ENCODE measurements around the gene GLDN.

GLDN gene

DNA sequence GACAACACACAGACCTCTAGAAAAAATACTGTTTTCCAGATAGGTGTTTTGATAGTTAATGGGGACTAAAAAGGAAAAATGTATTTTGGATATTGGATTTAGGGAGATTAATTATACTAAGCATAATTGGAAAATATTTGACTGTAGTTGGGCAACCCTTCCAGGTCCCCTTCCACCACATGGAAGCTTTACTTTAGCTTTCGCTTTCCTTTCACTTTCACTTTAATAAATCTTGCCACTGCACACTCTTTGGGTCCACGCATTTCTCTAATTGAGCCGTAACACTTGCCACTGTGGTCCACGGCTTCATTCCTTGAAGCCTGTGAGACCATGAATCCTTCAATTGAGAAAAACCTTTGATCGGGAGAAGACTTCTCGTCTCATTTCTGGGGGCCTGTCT is 15.5 kb downstream of the GLDN start:
- no peak for DNase-seq (ENCODE audit: low spot score)

DNA sequence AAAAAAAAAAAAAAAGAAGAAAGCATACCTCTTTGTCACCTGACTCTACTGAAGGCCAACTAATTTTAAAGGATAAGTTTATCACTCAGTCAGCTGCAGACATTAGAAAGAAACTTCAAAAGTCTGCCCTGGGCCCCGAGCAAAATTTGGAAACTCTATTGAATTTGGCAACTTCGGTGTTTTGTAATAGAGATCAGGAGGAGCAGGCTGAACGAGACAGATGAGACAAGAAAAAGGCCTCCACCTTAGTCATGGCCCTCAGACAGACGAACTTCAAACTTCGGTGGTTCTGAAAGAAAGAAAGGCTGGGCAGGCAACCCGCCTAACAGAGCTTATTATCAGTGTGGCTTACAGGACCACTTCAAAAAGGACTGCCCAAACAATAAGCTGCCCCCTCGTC is 18.5 kb downstream of the GLDN start:
- DNase-seq (ENCODE audit: low spot score) = no peak

DNA sequence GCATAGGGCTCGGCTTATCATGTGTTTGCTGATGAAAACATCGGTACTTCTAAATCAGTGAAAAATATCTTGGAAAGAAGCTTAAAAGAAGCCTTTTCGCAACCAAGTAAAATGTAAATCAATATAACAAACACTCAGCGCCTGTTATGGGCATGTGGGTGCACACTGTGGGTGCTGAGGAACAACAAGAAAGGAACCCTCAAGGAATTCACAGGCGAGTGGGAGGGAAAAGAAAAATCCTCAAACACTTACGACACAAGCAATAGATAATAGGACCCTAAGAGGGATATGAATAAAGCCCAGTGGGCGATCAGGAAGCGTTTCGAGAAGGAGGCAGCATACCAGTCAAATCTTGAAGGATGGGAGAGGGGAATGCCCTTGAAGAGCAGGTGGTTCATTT is 21.9 kb downstream of the GLDN start:
- no peak for DNase-seq (ENCODE audit: low spot score)

DNA sequence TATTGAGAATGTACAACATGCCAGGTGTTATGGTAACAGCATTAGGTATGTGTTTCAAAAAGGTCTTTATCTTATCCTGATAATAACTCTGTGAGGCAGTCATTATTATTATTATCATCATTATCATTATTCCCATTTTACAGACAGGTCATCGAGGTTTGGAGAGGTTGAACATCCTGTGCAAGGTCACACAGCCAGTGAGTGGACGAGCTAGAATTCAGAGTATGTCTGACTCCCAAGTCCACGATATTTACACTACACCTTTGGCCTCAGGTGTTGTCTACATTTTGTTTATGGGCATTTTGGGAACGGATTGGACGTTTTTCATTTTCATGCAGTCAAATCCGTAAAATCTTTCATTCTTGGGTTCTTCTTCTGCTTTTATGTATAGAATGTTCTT is 24.0 kb downstream of the GLDN start:
- DNase-seq (ENCODE audit: low spot score) = no peak

DNA sequence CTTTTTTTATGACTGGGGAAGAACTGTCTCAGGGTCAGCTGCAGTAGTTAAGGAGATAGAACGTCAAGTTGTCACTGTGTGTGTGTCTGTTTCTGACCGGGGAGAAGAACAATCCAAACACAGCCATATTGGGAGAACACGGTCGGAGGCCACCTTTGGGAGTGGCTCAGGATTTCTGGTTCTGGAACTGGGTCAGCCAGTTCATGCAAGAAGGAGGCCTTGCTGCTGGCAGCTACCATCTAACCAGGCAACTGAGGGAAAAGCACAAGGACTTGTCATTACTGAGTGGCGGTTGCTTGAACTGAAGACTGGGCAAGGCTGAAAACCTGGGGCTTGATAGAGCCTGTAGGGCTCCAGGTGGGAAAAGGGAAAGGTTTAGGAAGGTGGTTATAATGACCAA is 24.6 kb downstream of the GLDN start:
- DNase-seq (ENCODE audit: low spot score) = no peak

DNA sequence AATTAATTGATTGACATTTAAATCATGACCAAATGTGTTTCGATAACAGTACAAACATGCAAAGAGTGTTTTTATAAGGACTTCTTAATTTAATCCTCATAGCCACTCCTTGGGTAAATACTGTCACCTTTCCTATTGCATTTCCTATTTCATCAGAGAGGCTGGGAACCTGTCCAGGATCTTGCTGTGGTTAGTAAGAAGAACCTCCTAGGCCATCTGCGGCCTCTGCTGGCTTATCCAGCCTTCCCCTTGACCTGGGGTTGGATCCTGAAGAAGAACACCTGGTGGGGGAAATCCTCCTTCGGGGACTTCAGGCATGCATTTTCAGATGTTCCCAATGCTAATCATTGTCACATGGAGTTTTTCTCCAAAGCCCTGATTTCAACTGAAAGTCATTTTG is 25.5 kb downstream of the GLDN start:
- DNase-seq (ENCODE audit: low spot score) = no peak

DNA sequence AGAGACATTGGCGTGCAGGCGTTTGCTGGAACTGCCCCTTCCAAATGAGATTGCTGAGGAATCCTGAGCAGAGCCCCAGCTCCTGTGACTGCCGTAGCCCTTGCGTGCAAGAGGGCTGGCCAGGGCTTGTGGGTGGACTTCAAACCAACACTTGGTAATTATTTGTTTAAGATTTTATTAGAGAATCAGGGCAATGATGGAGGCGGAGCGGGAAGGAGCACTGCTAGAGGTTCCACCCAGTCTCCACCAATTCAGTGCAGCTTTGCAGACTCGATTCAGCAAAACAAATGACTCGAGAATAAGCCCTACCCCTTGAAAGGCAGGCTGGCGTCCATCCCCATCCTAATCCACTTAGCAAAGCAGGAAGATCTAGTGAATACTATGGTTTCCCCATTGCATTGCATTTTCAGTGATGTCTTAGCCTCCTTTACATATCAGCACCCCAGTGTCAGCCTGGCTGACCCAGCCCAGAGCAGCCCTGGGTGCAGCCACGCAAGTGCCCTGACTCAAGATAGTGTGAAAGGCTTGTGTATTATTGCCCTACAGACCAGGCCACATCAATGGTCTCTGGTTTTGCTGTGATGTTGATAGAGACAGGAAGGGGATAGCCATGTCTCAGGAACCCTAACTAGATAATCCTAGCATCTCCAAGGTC is 26.0 kb downstream of the GLDN start:
- no peak for DNase-seq (ENCODE audit: low spot score)

DNA sequence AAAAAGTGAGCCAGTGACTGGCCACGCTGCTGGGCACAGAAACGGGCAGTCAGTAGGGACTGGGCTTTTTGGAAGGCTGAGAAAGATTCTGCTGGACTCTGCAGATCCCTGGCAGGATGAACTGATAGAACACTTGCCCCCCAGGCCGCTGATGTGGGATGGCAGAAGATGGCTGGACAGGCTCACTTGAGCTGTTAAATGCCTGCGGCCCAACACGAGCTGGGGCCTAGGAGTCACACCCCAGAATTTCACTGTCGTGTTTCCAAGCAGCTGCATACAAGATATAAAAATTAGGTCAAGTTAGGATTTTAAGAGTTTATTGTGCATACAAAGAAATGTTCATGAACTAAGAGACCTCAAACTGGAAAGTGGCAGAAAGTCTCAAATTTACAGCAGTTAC is 26.9 kb downstream of the GLDN start:
- no peak for DNase-seq (ENCODE audit: low spot score)

DNA sequence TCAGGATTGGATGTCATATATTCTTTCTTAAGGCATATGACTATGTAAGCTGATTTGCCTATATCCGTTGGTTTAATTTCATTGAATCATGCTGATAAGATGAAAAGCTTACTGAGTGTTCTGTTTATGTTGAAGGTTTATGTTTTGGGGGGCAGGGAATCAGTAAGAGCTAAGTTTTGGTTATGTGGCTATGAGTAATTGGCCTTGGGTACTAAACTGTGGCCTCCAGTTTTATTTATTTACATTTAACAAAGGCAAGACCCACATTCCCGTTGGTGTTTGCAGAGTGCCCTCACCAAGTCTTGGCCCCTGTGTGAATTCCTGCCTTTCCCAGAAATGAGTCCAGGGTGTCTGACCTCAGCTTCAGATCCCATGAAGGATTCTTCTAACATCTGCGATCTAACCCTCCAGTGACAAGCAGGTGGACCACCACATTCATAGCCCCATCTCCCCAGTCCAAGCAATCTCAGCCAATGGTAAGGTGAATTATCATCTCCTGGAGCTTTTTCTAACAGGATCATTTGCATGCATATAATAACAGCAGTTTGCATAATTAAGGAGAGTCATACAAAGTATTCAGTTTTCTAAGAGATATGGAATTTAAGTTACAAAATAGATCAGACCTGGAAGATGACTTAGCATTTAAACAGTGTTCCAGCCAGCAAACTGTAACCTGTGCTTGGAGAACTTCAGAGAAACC is 27.4 kb downstream of the GLDN start:
- no peak for DNase-seq (ENCODE audit: low spot score)

DNA sequence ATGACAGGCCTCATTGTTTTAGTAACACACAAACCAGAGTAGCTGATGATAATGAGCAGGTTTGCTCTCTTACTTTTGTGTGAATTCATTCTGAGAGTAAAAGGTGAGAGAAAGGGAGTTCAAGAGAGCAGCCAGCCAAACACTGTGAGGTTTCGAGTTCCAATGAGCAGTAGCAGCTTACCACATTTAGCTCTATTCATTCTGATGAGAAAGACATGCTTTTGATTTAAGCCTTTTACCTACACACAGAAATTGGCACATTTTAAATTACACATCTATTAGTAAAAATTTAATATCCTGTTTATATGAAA is 28.0 kb downstream of the GLDN start:
- DNase-seq (ENCODE audit: low spot score) = no peak

DNA sequence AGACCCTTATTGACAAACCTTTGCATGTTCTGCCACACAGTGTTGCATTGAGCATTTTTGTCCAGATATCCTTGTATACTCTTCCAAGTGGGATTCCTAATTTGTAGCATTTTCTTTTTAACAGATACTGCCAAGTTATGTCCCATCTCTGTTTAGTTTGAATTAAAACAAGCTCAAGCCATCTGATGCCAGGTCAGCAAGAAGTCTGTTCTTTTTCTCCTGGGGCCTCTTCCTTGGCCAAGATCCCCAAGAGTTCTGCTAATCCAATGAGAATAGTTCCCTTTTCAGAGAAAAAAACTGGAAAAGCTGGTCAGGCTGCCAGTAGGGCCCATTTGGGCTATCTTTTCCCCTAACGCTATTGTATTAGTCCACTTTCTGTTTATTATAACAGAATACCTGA is 29.8 kb downstream of the GLDN start:
- no peak for DNase-seq (ENCODE audit: low spot score)

DNA sequence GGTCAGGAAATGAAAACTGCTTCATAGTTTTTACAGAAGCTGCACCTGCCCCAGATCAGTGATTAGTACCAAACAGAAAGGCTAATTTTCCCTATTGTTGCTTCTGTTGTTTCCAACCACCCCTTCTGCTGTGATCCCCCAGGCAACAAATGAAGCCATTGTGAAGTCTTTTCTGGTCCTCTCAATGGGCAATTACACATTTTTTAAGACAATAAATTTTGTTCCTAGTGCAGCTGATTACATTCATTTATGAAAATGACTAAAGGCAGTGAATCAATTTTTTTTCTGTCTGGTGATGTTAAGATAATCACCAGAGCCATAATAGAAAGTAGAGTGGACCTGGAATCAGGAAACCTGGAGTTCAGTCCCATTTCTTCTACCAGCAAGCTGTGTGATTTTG is 32.7 kb downstream of the GLDN start:
- no peak for DNase-seq (ENCODE audit: low spot score)

DNA sequence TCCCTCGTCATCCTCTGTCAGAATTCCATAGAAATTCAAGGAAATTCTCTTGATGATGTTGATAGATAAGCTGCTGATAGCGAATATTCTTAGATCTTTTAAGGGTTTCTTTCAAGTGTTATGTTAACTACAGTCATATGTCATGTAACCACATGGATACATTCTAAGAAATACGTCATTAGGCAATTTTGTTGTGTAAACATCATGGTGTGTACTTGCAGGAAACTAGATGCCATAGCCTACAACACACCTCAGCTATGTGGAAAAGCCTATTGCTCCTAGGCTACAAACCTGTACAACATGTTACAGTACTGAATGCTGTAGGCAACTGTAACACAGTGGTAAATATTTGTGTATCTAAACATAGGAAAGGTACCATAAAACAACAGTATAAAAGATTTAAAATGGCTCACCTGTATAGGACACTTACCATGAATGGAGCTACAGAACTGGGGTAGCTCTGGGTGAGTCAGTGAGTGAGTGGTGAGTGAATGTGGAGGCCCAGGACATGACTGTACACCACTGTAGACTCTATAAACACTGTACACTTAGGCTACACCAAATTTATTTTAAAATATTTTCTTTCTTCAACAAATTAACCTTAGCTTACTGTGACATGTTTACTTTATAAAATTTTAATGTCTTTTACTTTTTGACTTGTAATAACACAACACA is 34.6 kb downstream of the GLDN start:
- no peak for DNase-seq (ENCODE audit: low spot score)

DNA sequence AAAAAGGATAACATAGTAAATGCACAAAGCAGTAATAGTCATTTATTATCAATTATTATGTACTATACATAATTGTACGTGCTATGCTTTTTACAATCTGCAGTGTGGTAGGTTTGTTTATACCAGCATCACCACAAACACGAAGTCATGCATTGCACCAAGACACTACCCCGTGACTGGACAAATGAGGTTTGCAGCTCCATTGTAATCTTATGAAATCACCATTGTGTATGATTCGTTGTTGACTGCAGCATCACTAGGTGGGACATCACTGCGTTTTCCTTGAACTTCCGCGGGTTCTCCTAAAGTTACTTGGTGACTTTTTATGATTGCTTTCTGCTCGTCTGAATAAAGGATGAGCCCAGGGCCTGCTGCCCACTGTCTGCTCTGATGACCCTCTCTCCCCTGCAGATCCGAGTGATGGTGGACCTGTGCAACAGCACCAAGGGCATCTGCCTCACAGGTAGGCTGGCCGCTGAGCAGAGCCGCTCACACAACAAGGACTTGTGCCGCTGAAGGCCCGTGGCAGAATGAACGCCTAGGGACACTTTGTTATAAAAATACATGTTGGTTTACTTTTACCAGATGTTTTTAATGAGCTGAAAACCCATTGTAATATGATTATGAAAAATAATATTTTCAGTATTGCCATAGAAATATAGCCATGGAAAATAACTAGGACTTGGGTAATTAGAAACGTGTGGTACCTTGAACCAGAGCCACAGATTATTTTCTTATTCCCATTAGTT is 35.8 kb downstream of the GLDN start:
- no peak for DNase-seq (ENCODE audit: low spot score)

DNA sequence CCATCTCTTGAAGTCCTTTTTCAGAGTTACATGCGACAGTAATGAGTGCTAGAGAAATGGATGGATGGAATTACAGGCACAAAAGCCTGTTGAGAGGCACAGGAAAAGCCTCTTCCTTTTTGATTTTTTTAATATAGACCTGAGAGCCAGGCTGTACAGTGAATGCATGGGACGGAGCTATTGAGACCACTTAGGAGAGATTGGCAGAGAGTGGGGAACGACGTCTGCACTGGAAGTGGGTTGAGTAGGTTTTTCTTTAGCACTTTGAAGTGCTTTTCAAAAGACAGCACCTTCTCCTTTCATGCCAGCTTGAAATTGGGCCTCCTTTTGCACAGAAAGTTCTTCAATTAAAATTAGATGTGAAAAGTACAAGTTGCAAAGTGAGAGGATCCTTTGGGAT is 37.0 kb downstream of the GLDN start:
- DNase-seq (ENCODE audit: low spot score) = no peak

DNA sequence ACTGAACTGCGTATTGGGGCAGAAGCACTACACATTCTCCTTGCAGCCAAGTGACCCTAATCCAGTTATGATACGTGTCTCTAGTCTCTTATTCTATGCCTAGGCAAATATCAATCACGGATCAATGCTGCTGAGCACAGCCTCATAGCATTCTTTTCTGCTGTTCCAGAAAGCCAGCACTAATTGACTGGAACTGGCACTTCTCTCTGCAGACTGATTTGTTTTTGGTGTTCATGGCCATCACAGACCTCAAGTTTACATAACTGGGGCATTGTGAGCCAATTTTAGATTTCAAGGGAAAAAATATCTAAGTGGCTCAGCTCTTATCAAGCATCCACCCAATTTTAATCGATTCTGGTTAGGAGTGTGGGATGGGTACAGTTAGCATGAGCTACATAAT is 37.9 kb downstream of the GLDN start:
- DNase-seq (ENCODE audit: low spot score) = no peak

DNA sequence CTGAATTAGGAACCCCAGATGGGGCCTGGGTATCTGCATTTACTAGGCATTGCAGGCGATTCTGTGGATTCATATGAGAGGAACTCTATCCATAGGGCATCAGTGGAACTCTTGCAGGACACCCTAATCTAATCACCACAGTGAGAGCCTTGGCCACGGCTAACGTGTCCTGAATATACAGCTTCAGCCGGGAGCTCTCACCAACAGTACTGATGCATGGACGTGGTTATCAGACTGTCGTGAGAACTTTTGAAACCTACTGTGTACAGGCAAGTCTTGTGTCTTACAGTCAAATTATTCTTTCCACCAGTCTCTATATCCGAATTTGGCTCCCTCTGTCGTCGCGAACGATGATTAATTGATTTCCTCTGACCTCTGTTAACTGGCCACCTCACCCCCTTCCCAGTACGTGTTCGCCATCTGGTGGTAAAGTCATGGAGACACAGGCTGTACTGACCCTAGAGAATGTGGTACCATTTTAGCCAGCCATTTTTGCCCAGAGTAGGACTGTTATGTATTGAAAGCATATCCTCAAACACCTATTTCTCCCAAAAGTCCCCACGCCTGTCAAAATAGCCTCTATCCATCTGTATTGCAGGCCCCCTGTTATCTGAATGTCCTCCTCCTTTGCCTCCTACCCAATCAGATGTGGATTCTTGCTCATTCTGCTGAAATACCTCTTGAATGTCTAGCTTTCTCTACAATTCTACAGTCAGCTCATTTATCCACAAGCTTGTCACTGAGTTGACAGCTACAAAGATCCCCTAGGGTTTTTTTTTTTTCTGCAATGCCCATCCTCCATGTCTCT is 39.7 kb downstream of the GLDN start:
- peak; percentile 50 for DNase-seq (ENCODE audit: low spot score)

DNA sequence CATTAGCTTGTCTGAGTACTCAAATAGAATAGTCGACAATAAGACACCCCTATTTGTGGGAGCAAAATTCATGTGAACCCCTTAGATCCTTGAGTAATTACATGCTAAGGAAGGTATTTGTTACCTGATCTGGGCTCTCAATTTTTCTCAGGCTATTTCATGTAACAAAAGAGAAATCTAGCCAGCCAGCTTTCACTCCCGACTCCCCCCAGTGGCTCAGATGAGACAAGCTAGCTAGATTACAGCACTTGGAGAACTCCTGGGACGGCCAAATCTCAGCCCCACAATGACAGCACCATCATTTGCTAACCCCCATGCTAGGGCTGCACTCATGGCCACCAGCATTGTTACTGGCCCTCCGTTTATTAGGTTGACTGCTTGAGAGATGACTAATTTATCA is 41.3 kb downstream of the GLDN start:
- DNase-seq (ENCODE audit: low spot score) = peak; percentile 22

DNA sequence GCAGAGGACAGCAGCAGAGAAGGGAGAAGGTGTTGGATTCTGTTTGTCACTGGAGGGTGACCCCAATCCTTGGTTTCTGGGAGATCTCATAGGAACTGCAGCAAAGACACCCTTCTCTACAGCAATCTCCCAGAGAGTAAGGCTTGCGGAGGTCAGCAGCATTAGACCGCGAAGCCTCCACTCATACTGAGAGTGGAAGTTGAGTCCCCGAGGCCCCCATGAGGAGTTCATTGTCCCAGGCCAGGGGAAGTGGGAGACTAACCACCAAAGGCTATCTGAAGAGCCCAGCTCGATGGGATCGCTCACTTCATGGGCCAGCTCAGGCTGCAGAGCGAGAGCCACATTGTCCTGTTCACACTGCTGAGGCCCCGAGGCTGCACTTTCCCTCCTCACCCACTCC is 44.6 kb downstream of the GLDN start:
- no peak for DNase-seq (ENCODE audit: low spot score)

DNA sequence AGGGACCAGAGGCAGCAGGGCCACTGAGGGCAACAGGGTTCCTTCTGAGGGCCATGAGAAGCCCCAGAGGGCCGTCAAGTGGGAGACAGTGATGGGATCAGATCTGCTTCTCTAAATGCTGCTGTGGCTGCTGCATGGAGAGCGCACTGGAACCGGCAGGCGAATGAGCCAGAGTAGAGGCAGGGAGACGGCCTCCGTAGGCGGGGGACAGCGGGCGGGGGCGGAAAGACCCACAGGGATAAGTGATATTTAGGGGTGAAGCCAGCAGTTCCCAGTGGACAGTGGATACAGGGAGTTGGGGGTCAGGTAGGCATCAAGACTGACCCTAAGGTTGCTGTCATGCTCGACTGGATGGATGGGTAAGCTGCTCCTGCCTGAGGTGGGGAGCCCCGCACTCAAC is 45.0 kb downstream of the GLDN start:
- DNase-seq (ENCODE audit: low spot score) = no peak

DNA sequence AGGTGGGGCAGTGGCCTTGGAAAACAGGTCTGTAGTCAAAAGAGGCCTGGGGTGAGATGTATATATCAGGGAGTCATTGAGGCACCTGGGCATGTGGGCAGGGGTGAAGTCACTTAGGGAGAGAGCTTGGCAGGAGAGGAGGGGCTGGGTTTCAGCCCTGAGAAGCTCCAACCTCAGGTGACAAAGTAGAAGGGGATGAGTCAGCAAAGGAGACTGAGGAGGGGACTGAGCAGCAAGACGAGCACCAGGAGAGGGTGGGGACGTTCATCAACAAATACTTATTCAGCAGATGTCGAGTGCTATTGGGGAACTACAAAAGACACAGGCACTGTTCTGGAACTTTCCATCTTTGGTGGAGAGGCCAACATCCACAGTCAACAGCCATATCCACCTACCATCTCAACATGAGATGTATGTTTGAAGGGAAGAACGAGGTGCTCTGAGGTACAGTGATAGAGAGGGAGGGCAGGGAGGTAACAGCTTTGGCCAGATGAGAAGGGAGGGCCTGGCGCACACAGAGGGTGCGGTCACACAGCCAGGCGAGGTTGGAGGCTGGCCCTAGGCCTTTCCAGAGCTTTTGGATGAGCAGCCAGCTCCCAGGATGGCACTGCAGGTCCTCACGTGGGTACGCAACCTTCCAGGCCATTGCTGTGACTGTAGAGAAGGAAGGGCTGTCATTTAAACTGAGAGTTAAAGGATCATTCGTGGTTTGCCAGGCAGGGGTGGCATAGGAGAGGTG is 45.7 kb downstream of the GLDN start:
- DNase-seq (ENCODE audit: low spot score) = no peak

DNA sequence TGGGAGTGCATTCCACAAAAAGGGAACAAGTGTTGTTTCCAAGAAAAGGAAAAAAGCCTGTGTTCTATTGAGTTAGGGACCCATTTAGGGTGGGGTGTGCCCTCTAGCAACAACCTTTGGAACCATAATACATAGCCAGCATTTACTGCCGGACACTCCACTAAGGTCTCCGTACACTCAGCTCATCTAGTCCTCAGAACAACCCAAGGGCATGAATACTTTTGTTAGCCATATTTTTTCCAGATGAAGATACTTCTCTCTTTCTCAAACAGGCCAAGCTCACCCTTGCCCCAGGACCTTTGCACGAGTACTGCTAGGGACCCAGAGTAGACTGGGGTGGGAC is 46.2 kb downstream of the GLDN start:
- DNase-seq (ENCODE audit: low spot score) = no peak

Data from COLO829 (cell line).